Measurements from ENCODE around the gene VAV2.

Gene VAV2

DNA sequence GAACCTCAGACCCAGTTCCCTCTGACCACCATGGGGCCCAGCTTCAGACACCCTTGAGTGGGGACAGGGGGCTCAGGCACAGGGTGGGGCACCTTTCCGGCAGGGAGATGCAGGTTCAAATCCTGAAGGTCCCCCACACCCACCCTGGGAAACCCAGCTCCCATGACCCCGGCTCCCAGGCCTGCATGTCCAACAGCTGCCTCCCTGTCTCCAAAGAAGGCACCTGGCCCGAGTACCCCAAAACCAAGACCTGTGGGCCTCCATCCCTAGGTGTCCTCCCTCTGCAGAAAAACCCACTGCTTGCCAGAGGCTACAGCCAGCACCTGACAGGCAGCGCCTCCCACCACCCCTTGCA, 38.5 kb downstream of the VAV2 start:
- DNase-seq (ENCODE audit: low read depth in 2 of 3, low spot score in 2 of 3): no peak

DNA sequence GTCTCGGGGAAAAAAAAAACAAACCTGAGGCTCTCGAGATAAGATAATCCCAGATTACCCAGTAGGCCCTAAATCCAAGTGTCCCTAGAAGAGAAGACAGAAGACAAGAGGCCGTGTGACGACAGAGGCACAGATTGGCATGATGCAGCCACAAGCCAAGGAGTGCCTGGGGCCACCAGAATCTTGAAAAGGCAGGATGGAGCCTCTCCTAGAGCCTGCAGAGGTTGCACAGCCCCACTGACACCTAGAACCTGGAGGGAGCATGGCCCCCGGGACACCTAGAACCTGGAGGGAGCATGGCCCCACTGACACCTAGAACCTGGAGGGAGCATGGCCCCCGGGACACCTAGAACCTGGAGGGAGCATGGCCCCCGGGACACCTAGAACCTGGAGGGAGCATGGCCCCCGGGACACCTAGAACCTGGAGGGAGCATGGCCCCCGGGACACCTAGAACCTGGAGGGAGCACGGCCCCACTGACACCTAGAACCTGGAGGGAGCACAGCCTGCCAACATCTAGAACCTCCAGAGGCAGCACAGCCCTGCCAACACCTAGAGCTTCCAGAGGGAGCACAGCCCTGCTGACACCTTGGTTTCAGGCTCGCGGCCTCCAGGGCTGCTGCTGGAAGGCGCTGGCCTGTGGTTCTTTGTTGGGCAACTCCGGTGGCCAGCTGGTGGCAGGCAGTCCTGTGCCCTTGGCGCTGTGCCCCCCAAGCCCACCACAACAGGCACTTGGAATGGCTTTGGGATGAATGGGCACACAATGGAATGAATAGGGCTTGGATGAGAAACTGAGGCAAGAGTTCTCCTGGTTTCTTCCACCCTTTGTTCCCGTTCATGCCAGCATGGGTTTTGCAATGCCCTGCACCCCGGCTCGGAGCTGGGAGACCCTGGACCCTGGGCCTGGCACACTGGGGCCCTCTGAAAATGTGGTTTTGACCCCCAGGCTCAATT, 39.2 kb downstream of the VAV2 start:
- no peak for DNase-seq (ENCODE audit: low read depth in 2 of 3, low spot score in 2 of 3)

DNA sequence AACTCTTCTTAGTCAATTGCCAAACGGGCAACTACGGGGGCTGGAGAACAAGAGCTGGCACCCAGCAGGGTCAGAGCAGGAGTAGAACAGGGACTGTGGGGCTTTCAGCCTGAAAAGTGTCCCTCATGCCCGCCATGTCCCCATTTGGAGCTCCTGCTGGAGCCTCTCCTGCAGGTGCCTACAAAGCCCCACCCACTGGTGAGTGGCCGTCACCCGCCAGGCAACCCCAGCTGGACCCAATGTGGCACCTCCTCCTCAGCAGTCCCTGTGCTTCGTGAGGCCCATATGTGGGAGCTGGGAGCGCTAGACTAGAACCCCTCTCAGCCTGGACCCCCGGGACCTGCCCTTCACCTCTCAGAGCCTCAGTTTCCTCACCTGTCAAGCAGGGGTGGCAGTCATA, 40.9 kb downstream of the VAV2 start:
- no peak for DNase-seq (ENCODE audit: low read depth in 2 of 3, low spot score in 2 of 3)

DNA sequence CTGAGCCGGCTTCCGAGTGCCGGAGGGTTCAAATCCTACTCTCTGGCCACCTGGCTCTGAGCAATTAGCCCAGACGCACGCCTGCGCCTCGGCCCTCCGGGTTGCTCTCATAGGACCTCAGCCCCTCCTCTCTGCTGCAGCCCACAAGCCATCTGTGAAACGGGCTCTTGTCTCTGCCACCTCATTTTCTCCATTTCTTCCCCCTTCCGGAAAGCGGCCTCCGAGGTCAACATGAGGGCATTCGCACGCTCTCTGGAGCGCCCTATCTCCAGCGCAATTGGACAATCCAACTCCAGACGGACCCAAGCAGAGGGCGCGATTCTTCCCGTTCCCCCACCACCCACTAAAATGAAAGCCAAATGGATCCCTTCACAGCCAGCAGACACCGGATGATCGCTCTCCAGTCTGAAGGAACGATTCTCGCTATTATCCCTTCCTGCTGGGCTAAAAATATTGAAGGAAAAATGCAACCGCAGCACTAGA, 41.5 kb downstream of the VAV2 start:
- no peak for DNase-seq (ENCODE audit: low read depth in 2 of 3, low spot score in 2 of 3)

DNA sequence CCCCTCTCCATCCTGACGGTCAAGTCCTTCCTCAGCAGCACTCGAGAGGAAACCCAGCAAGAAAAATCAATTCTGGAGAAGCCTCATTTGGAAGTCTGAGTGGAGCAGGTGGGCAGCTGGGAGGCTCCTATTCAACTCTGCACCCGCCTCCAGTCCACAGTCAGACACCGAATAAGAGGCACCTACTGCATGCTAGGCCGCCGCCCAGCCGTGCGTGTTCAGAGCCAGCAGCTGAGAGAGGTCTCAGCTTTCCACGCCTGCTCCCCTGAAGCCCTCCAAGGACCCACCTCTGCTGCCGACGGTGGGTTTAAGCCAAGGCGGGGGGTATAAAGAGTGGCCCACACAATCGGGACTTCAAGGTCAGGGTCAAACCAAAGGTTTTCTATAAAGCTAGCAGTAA, 41.9 kb downstream of the VAV2 start:
- DNase-seq (ENCODE audit: low read depth in 2 of 3, low spot score in 2 of 3): no peak

DNA sequence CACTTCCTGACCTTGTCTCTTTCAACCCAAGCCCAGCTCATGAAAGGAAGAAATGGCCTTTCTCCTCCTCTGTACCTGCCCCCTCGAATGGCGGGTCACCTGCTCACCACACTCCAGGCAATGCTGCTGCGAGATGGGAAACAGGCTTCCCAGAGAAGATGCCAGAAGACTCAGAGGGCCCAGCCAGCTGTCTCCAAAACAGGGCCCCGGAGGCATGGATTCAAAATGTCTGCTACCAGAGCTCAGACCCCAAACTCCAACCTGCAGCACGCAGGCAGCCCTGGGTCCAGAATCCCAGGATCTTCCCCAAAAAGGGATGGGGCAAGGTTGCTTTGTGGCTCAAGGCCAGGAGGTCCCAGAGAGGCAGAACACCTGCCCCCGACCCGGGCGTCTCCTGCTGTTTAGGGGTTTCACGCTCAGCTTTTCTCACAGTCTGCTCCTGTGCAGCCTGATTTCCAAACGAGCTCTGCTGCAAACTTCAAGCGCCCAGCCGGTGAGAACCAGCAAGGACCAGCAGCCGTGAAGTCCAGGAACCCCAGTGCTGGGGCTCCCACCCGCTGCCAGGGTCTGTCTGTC, 42.5 kb downstream of the VAV2 start:
- no peak for DNase-seq (ENCODE audit: low read depth in 2 of 3, low spot score in 2 of 3)

DNA sequence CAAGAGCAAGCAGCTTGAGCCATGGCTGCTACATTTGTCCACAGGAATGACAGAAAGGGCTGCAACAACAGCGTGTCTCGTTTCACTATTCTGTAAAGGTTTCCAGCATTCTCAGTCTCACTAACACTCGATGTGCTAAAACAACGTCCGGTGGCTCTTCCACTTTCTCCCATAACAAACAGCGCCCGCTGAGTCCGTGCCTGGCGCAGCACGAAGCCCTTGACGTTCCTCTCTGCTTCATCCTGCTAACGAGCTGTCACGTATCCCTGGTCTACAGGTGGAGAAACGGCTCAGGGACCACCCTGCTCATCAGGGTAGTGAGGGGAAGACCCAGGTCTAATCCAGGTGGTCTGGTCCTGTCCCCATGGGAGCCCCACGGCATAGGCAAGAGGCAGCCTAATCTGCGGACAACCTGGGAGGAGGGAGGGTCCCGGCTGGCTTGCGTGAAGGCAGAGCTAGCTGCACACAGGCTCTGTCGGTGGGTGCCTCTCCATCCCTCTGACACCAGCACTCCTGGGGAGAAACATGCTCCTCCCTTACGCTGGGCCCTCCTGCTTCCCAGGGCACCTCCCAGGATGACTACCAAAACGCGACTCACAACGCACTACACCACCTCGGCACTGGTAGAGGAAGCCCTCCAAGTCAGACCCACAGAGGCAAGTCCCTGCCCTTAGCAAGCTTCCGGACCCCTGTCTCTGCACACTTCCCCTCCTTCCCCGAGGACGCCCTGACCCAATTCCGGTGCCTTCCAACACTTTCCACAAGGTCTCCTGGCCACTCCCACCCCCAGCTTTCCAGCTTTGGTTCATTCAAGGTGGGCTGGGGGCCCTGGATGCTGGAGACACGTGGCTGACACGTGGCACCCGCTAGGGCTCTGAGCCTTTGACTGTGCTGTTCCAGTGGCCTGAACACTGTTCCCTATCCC, 43.3 kb downstream of the VAV2 start:
- no peak for DNase-seq (ENCODE audit: low read depth in 2 of 3, low spot score in 2 of 3)

DNA sequence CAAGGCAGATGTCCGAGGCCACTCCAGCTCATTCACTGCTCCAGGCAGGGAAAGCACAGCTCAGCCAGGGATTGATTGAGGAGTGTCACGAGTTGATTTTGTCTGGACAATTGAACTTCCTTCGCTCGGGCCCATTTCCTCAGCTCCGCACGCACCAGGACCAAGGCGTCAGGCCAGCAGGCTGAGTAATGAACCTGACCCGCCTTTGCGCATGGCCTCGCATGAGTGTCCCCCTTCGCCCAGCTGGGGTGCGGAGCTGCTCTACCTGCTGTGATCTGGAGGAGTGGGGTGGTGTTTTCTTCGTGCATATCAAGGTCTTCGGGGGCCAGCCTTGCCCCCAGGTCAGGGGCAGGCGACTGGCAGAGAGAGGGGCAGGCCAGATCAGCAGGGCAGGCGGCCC, 44.0 kb downstream of the VAV2 start:
- DNase-seq (ENCODE audit: low read depth in 2 of 3, low spot score in 2 of 3): no peak

DNA sequence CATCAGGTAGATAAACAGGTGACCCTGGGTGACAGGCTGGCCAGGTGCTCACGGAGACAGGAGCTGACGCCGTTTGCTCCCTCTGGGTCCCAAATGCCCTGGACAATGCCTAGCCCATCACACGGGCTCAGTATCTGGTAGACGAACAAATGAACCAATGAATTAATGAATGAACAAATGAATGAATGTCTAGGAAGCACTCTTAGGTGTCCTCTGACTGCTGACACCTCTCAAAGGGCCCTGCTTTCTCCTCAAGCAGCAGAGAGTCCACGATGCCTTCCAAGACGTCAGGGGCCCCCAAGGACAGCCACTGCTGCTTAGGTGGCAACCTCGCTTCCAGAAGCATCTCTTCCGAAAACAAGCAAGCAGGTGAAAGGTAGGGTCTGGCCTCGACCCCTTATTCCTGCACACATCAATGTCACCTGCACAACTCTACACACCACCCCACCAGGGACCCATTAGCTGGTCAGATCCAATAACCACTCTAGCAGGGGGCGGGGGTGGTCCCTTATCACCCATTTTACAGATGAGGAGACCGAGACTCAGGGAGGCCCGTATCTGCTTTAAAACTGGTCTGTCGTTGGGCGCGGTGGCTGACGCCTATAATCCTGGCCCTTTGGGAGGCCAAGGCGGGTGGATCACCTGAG, 45.2 kb downstream of the VAV2 start:
- no peak for DNase-seq (ENCODE audit: low read depth in 2 of 3, low spot score in 2 of 3)

DNA sequence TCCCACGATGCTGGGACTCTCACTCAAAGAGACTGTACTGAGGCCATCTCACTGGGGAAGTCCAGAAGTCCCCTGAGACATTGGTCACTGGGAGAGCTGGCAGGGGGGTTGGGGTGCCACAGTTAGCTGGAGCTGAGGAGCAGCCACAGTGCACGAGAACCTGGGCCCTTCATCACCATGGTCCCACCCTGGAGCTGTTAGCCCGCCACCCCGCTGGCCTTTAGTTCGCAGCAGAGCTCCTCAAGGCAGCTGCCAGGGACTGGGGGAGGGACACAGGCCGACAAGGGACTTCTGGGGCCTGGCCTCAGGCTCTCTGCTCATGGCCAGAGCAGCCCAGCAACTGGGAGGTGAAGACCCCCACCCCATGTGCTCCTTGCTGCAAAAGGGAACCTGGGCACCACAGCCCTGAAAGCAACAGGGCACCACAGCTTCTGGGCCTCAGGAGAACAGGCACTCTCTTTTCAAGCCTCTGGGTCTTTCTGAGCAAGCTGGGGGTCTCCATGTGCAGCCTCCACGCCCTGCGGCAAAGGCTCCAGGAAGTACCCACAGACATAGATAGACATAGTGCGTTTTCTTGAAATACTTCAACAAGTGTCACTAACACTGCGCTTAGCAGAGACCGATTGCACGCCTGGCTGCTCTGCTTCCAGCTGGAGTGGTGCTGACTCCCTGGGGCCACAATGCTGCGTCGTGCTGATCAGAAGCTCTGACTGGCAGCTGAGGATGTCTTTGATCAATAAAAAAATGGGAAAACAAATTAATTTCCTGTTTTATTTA, 46.0 kb downstream of the VAV2 start:
- no peak for DNase-seq (ENCODE audit: low read depth in 2 of 3, low spot score in 2 of 3)

DNA sequence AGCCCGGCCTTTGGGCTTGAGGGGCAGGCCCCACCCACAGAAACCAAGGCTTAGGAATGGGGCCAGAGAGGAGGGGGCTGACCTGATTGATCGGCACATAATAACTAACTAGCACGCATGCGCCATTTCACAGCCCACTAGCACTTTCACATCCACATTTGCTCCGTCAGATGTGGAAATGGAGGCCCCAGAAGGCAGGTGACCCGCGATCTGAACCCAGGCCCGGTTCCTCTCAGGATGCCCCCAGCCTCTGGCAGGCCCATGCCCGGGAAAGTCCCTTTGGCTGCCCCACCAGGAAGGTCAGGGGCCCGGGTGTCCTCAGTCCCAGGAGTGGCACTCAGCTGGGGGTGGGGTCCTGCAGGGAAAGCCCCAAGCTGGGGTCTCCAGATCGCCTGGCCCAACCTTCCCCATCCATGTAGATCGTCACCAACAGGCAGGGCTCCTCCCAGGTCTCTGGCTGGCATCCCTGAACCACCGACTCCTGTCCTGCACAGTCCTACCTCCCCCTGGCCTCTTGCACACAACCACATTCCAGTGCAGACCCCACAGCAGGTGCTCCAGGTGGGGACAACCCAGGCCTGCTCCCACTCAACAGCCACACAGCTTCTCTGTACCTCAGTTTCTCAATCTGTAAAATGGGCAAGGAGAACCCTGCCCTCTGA, 46.7 kb downstream of the VAV2 start:
- no peak for DNase-seq (ENCODE audit: low read depth in 2 of 3, low spot score in 2 of 3)

DNA sequence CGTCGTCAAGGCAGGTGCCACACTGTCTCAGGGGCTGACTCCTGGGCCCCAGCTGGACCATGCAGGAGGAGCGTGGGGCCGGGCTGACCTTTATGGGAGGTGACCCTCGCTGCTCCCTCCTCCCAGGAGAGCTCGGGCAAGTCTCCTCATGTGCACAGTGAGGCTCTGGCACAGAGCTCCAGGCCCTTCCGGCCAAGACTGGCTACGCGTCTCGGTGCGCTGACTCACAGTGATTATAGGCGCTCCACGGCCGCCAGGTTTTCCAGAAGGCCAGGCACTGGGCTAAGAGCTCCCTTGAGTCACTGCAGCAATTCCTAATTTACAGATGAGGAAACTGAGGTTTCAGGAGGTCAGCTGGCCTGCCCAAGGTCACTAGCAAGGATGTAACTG, 47.4 kb downstream of the VAV2 start:
- no peak for DNase-seq (ENCODE audit: low read depth in 2 of 3, low spot score in 2 of 3)

DNA sequence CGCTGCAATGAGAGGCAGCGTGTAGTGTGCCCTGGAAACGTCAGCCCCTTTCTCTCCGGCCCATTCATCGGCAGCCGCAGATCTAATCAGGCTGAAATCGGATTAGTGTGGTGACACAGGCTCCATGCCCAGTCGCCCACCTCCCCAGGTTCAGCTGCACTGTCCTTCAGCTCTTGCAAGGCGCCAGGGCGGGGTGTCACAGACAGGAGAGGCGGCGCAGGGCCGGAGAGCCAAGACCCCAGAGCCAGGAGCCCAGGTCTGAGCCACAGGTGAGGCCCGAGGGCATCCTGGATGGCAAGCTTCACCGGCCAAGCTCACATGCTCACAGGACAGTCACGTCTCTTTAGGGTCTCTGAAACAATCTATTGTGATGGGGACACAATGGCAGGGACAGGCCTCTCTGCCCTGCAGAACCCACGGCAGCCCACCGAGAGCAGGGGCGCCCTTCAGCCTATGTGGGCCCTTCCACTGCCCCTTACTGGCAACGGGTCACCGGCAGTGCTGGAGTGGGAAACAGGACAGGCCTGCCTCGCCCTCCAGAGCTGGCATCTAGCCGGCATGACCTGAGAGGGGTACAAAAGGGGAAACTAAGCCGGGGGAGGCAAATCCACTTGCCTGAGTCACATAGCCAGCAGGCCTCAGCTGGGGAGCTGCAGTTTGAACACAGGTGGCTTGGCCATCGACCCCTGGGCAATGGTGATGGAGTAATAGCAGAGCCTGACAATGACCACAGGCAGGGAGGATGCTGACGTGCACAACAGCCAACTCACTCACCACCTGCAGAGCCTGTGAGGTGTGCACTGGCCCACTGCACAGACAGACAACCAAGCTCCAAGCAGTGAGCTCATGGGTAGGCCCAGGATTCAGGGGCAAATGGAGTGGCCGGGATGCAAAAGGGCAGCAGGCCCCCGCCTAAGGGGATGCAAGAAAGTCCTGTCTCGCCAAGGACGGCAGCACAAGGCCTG, 48.1 kb downstream of the VAV2 start:
- DNase-seq (ENCODE audit: low read depth in 2 of 3, low spot score in 2 of 3): no peak

DNA sequence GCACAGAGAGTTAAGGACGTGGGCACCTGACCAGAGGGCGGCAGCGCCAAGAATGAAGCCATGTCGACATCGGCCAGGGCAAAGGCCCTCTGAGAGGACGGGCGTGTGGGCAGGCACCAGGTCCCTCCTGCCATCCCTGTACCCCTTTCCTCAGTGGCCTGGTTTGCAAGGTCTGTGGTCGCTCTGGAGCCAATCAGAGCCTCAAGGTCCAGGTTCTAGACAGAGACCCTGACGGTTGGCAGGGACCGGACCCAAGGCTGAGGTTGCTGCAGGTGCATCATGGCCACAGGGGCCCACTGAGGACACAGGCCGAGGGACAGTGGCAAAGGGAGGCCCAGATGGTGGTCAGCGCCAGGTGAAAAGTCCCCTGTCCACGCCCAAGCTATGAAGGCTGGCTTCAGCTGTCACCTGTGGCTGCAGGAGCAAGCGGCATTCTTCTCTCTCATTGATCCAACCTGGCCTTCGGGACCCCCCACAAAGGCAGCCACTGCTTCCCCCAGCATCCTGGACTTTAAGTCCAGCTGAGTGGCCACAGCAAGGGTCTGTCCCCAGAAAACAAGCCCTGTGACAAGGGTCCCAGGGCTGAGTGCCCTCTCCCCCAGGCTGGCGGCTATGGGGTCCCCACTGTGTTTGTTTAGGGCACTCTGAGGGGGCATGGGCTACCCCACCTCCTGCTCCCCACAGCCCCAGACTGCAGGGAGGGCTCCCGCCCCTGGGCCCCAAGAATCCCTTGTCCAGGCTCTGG, 48.9 kb downstream of the VAV2 start:
- DNase-seq (ENCODE audit: low read depth in 2 of 3, low spot score in 2 of 3): no peak

DNA sequence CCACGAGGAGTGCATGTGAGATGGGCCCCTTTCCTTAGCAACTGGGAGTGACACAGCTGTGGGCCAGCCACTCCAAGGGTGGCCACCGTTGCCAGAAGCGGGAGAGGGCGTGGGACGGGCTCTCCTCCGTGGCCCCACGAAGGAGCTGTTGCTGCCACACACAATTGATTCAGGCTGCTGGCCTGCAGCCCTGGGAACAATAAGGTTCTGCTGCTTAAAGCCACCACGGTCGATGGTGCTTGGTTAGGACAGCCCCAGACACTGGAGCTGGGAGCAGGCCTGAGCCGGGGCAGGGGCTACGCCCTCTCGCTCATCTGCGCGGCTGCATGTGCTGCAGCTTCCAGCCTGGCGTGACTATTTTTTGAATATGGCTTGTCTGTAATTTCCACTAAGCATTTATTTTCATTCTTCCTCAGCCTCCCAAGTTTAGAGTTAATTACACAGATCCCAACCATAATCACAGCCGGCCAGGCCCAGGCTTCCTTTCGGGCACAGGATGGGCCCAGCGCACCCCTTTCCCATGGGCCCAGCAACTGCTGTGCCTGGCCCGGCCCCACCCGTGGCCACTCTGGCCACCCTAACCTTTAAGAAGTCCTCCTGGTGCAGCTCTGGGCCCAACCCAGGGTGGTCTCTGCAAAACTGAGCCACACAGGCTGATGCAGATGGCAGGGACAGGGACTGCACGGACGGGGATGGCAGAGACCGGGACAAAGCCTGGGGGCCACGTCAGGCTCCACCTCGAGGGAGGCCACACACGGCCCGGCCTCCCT, 49.7 kb downstream of the VAV2 start:
- DNase-seq (ENCODE audit: low read depth in 2 of 3, low spot score in 2 of 3): no peak

DNA sequence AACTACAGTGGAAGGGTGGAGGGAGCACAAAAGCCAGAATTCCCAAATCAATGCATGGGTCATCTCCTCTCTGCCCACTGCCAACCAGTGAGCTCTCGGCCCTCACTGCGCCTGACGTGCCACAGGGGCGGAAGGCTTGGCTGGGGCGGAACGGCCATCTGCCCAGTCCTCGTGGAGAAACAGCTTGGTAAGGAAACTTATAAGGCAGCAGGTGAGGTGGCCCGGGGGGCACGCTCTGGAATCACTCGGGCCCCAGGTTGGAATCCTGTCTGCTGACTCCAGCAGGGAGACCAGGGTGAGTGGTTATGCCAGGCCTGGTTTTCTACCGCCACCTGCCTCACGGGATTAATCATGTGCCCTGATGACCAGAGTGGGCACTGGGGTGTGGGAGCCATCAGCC, 52.3 kb downstream of the VAV2 start:
- no peak for DNase-seq (ENCODE audit: low read depth in 2 of 3, low spot score in 2 of 3)

DNA sequence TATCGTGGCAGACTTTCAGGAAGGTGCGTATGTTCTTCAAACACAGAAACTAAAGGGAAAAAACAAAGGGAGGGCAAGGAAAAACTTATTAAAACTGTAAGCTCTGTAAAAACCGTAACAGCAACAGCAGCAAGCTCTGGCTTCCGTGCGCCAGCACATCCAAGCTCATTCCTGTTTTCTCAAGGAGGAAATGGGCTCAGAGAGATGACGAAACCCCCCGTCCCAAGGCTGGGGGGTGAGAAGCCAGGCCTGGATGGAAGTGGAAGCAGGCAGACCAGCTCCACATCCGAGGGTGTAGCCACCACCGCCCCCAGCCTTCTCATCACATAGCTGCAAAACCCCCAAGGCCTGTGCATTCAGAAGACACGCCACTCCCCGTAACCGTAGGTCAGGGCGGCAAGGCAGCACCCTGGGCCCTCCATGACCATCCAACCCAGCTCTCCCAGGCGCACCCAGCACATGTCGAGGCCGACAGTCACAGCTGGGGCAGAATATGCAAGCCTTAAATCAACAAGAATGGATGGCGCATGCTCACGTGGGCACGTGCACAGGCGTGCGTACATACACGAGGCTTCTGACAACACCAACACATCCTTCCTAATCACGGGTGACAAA, 52.8 kb downstream of the VAV2 start:
- no peak for DNase-seq (ENCODE audit: low read depth in 2 of 3, low spot score in 2 of 3)

All from activated CD8-positive, alpha-beta memory T cell treated with anti-CD3 and anti-CD28 coated beads for 48 hours (primary cell).